Kasumi-1 (cell line): ENCODE data around the gene KDM4B.
A peak's percentile ranks its signal among the peaks of the same experiment; 100 is the strongest.

Source experiments
- DNase-seq, 2 experiments: peaks; one replicate each; lab custom pipeline; 2025; lab: John Stamatoyannopoulos, UW

KDM4B gene

GRCh38 chr19:5137114-5137513, 168.2 kb downstream of the KDM4B start:
- DNase-seq = no peak

- DNase-seq = no peak
These were observed 168.7 kb downstream of the KDM4B start for GRCh38 chr19:5137571-5138124.

- peak; percentile 13 to 15 for DNase-seq
These were observed 170.0 kb downstream of the KDM4B start for GRCh38 chr19:5138606-5139582.

- no peak for DNase-seq
These were observed 170.8 kb downstream of the KDM4B start for GRCh38 chr19:5139583-5140325.

GRCh38 chr19:5141129-5141849, 172.4 kb downstream of the KDM4B start:
- no peak for DNase-seq

GRCh38 chr19:5141850-5142724, 173.2 kb downstream of the KDM4B start:
- no peak for DNase-seq

- no peak for DNase-seq
These were observed 173.8 kb downstream of the KDM4B start for GRCh38 chr19:5142725-5143097.

- no peak for DNase-seq
These were observed 174.8 kb downstream of the KDM4B start for GRCh38 chr19:5143471-5144411.

- DNase-seq = no peak
These were observed 175.7 kb downstream of the KDM4B start for GRCh38 chr19:5144545-5145179.

GRCh38 chr19:5145521-5146511, 176.9 kb downstream of the KDM4B start:
- no peak for DNase-seq

- DNase-seq = no peak
These were observed 178.4 kb downstream of the KDM4B start for GRCh38 chr19:5147074-5147977.

GRCh38 chr19:5147978-5148793, 179.3 kb downstream of the KDM4B start:
- no peak for DNase-seq

- DNase-seq = no peak
These were observed 179.9 kb downstream of the KDM4B start for GRCh38 chr19:5148794-5149190.

GRCh38 chr19:5149508-5149907, 180.6 kb downstream of the KDM4B start:
- no peak for DNase-seq

GRCh38 chr19:5149932-5150901, 181.3 kb downstream of the KDM4B start:
- DNase-seq = no peak
